AG04450 (cell line): Measurements from ENCODE around the gene CCDC38. TPM values are rescaled to one million over a fixed set of nuclear protein-coding genes. Genes with fewer than 3 reads are reported as not detected.

Experiments
- CTCF ChIA-PET: fragments of 300-600, 350-600 bp; formaldehyde crosslinking; extraction: SDS; loops from one replicate; lab custom pipeline; 2022; ENCODE audit warnings: antibody characterized with exemption, inconsistent platforms; lab: Charles Lee
- POLR2A ChIA-PET: fragments of 350-600 bp; formaldehyde crosslinking; extraction: SDS; loops from one replicate; lab custom pipeline; 2021; ENCODE audit warnings: antibody characterized with exemption, inconsistent platforms; lab: Yijun Ruan, JAX
- DNase-seq: peaks from one replicate; pipeline ENCODE4 v3.0.0-alpha.2; 2011; ENCODE audit warnings: low read depth, low spot score
- H3K27ac ChIP-seq: one replicate; pipeline ENCODE4 v1.5.1; 2012; ENCODE audit warnings: low read depth, low read length, control low read depth
- H3K27me3 ChIP-seq: one replicate; pipeline ENCODE4 v1.6.0; 2012; ENCODE audit warnings: low read length; ENCODE audit not compliant: control insufficient read depth, insufficient read depth
- H3K4me3 ChIP-seq: 2 replicates; pipeline ENCODE4 v1.5.1; 2011; ENCODE audit warnings: mild to moderate bottlenecking, low read depth, low read length, control low read depth
- H3K9me3 ChIP-seq: 2 replicates; pipeline ENCODE4 v1.5.1; 2012; ENCODE audit warnings: low read length; ENCODE audit not compliant: control insufficient read depth, insufficient read depth
- polyA plus RNA-seq: library from polyadenylated mRNA; depleted of rRNA; stranded (reverse); fragments of >200 nt; gene quantifications from 2 replicates; pipeline ENCODE4 v1.2.3, GENCODE V29; 2011
- TF ChIP-seq, protein P1 (sequence below): IDR thresholded peaks from 2 replicates; pipeline ENCODE4 v1.5.1; 2011; ENCODE audit warnings: low read depth, low read length, control low read depth, inconsistent platforms

CCDC38 gene
- polyA plus RNA-seq, 1 experiment, result not detected

DNA sequence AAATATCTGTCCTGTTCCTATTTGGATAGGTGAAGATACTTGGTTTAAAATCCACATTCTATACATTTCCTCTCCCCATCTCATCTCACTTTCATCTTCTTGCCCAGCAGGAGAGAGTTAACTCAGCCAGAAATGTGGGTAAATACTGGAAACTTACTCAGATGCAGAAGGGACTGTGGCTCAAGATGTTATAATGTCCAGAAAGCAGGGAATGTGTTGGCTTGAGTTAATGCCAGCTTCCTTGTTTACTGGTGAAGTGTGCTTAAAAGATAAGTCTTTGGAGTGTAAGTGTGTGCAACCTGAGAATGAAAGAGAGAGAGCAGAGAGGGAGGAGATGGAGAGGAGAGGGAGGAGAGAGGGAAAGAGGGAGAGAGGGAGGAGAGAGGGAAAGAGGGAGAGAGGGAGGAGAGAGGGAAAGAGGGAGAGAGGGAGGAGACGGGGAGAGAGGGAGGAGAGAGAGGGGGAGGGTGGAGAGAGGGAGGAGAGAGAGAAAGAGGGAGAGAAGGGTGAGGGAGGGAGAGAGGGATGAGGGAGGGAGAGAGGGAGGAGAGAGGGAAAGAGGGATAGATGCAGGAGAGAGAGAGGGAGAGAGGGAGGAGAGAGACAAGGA is 105.7 kb downstream of the CCDC38 start:
- Histone ChIP-seq H3K27ac (peak overlapping the region; percentile 4), H3K27me3 (no peaks in the 10 kb centered on the region), H3K9me3 (no peaks in the 10 kb centered on the region), H3K4me3 (peak overlapping the region; percentile 29; the same call in 1 of the 2 replicates)
- ChIA-PET POLR2A (interaction anchor here (0.6 kb wide), 1 partner anchor 18 kb away, joined by 10 read pairs; no protein-coding TSS in a partner anchor), CTCF (interaction anchor here (0.7 to 0.9 kb wide), 4 partner anchors 12 to 266 kb away, joined by 3 to 4 read pairs (median 3); no protein-coding TSS in a partner anchor)
- TF ChIP-seq, protein P1, sequence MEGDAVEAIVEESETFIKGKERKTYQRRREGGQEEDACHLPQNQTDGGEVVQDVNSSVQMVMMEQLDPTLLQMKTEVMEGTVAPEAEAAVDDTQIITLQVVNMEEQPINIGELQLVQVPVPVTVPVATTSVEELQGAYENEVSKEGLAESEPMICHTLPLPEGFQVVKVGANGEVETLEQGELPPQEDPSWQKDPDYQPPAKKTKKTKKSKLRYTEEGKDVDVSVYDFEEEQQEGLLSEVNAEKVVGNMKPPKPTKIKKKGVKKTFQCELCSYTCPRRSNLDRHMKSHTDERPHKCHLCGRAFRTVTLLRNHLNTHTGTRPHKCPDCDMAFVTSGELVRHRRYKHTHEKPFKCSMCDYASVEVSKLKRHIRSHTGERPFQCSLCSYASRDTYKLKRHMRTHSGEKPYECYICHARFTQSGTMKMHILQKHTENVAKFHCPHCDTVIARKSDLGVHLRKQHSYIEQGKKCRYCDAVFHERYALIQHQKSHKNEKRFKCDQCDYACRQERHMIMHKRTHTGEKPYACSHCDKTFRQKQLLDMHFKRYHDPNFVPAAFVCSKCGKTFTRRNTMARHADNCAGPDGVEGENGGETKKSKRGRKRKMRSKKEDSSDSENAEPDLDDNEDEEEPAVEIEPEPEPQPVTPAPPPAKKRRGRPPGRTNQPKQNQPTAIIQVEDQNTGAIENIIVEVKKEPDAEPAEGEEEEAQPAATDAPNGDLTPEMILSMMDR, result no peak
- DNase-seq, result no peak

DNA sequence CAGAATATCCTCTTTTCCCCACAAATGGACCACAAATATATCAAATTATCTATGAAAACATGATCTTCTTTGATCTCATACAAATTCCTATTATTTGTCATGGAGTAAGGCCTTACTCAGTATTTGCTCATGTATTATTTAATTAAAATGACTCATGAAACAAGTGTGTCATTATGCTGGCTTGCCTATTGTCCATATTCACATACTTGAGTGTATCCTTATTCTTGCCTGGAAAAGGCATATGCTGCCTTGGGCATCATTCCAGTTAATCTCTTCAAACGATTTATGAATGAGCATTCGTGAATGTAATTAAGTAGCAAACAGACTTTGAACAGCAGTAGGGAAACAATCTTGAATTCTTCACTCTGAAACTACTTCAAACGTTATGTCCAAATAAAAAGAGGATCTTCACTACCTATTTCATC is 106.2 kb downstream of the CCDC38 start:
- DNase-seq, result no peak
- no peaks in the 10 kb centered on the region for H3K9me3 ChIP-seq
- H3K27me3 ChIP-seq, result no peaks in the 10 kb centered on the region
- POLR2A ChIA-PET, result no interaction called here
- TF ChIP-seq, protein P1, result no peak
- CTCF ChIA-PET, result interaction anchor here (0.7 to 0.9 kb wide), 4 partner anchors 12 to 265 kb away, joined by 3 to 4 read pairs (median 3); no protein-coding TSS in a partner anchor
- peak overlapping the region; percentile 4 for H3K27ac ChIP-seq
- H3K4me3 ChIP-seq, result no peak overlapping the region; the same call in 1 of the 2 replicates

DNA sequence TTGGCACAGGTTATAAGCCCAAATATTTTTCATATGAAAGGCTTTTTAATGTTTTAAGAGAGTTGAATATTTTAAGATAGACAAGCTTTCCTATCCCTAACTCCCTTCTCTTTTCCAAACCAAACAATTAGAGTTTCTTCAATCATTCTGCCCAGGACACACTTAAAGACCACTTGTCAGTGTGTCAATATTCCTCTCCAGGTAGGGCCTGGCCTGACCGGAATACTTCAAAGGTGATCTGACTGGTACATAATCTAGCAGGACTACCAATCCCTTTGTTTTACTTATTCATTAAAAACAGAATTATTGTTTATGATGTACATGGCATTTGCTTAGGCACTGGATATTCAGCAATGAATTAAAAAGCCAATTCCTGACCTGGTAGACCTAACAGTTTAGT is 107.8 kb downstream of the CCDC38 start:
- CTCF ChIA-PET, result interaction anchor here (1.5 kb wide), 1 partner anchor 14 kb away, joined by 8 read pairs; no protein-coding TSS in a partner anchor
- no peaks in the 10 kb centered on the region for H3K9me3 ChIP-seq
- POLR2A ChIA-PET, result no interaction called here
- DNase-seq, result no peak
- no peaks in the 10 kb centered on the region for H3K27me3 ChIP-seq
- H3K27ac ChIP-seq, result no peak overlapping the region
- TF ChIP-seq, protein P1, result no peak
- no peak overlapping the region for H3K4me3 ChIP-seq

DNA sequence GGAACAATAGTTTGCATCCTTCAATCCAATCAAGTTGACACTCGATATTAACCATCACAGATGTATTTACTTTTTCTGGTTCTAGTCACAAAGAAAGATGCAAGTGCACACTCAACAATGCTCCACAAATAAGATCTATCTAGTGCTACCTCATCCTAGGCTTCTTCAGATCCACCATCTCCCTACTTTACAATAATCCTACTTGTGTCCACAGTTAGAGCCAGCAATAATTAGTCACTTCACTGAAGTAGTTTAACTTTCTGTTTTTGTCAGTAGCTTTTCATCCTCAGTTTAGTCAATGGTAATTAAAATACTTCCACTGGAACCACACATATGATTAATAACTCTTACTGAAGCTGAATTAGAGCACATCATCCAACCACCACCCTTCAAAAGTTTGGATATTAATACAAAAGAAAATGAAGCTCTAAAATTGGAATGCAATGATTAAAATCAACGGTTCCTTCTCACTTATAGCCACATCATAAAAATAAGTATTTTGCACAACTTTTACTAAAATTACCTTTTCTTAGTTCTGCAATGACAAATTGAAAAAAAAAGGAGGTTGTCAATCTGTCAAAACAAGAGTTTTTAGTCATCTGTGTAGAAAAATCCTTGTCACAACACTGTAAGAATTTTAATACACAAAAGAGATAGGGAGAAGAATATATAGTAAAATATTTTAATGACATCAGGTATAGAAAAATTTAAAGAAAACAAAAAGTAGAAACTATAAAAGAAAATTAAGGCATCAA is 111.9 kb downstream of the CCDC38 start:
- ChIA-PET POLR2A (no interaction called here), CTCF (no interaction called here)
- H3K27me3 ChIP-seq, result no peaks in the 10 kb centered on the region
- H3K4me3 ChIP-seq, result no peak overlapping the region
- DNase-seq, result no peak
- TF ChIP-seq, protein P1, result no peak
- no peaks in the 10 kb centered on the region for H3K9me3 ChIP-seq
- H3K27ac ChIP-seq, result no peak overlapping the region

DNA sequence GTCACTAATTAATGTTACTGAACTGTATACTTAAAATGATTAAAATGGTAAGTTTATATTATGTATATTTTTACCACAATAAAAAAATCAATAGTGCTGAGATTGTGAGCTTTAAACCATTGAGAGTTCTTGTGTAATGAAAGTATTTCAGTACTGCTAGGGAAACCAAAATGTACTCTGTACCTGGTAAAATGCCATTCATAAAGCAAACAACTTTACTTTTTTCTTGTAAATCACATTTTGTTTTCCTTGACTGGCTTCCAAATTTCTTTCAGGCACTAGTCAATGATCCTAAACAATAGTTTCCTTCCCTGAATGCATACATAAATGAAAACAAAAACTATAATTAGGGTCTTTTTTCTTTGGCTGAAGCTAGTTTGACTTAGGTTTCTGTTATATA is 113.0 kb downstream of the CCDC38 start:
- no peak for DNase-seq
- H3K4me3 ChIP-seq, result no peak overlapping the region
- CTCF ChIA-PET, result interaction anchor here (1.1 to 1.7 kb wide), 2 partner anchors 19 to 254 kb away, joined by 3 to 4 read pairs; no protein-coding TSS in a partner anchor
- H3K27me3 ChIP-seq, result no peaks in the 10 kb centered on the region
- POLR2A ChIA-PET, result no interaction called here
- no peaks in the 10 kb centered on the region for H3K9me3 ChIP-seq
- TF ChIP-seq, protein P1, result no peak
- H3K27ac ChIP-seq, result no peak overlapping the region
